HepG2 (cell line): ENCODE data around the gene SDK1. TPM values are rescaled to one million over a fixed set of nuclear protein-coding genes. Genes with fewer than 3 reads are reported as not detected.

Experiments
- ATAC-seq: fragments of 200-7000 bp; cut with Tn5 transposase; 3 replicates; pipeline ENCODE4 v1.9.1; 2020; ENCODE audit warnings: mild to moderate bottlenecking, moderate library complexity
- BruUV-seq: library from RNA; stranded (reverse); fragments of 400-500 nt; replicated peaks from 2 replicates; lab custom pipeline; 2021; lab: Mats Ljungman, UMichigan
- CTCF ChIA-PET: fragments of 300-600 bp; formaldehyde crosslinking; extraction: SDS; loops from one replicate; lab custom pipeline; 2021; ENCODE audit warnings: low total read pairs, inconsistent platforms, low intra/inter-chr PET ratio; lab: Yijun Ruan, JAX
- POLR2A ChIA-PET: fragments of 350-600 bp; sonication (Branson Sonifier 250); formaldehyde crosslinking; loops from one replicate; lab custom pipeline; 2020; ENCODE audit warnings: antibody characterized with exemption, inconsistent platforms; lab: Yijun Ruan, JAX
- DNase-seq: peaks from one replicate; pipeline ENCODE4 v3.0.0-alpha.2; 2015; ENCODE audit warnings: low spot score
- FAIRE-seq: peaks from 3 replicates; lab custom pipeline; 2011; peaks lifted over from hg19 to GRCh38; lab: Jason Lieb, UNC
- H2AFZ ChIP-seq: one replicate; pipeline ENCODE4 v1.6.1; 2011; ENCODE audit warnings: low read length, inconsistent platforms
- H3K27ac ChIP-seq: fragments of 300-600 bp; 3 replicates; pipeline ENCODE4 v1.8.0; 2011; ENCODE audit warnings: mixed run types, mild to moderate bottlenecking, mixed read lengths, low read length, inconsistent platforms; ENCODE audit not compliant: insufficient read depth; ENCODE audit errors: extremely low read length
- H3K27me3 ChIP-seq, 2 experiments: fragments of 200-600 bp in 1 of 2; 2 replicates in 1 of 2; 3 replicates in 1 of 2; pipeline versions ENCODE4 v1.6.0 to v1.8.0; 2011; ENCODE audit warnings: low read length in 2 of 2, mild to moderate bottlenecking in 2 of 2, moderate library complexity in 2 of 2, inconsistent platforms in 1 of 2; ENCODE audit not compliant: insufficient read depth in 2 of 2, control insufficient read depth in 1 of 2
- H3K36me3 ChIP-seq, 2 experiments: fragments of 200-600 bp in 1 of 2; replicated peaks in 1 of 2; 2 replicates in 1 of 2; 3 replicates in 1 of 2; pipeline versions ENCODE4 v1.5.1 to v1.8.0; 2011; ENCODE audit warnings: low read length in 2 of 2, inconsistent platforms in 1 of 2; ENCODE audit not compliant: insufficient read depth in 2 of 2, control insufficient read depth in 1 of 2
- H3K4me1 ChIP-seq: 2 replicates; pipeline ENCODE4 v1.5.1; 2012; ENCODE audit warnings: low read length, inconsistent platforms; ENCODE audit not compliant: insufficient read depth
- H3K4me2 ChIP-seq: 2 replicates; pipeline ENCODE4 v1.6.0; 2011; ENCODE audit warnings: low read depth, low read length, inconsistent platforms
- H3K4me3 ChIP-seq, 3 experiments: fragments of 200-600 bp in 1 of 3; sonication (generic), shearing (Covaris generic) in 1 of 3; replicated peaks in 1 of 3; 2 replicates each; pipeline ENCODE4 v1.5.1; 2011 to 2016; ENCODE audit warnings: low read length in 3 of 3, inconsistent platforms in 2 of 3, low read depth in 2 of 3, mild to moderate bottlenecking in 2 of 3, control low read depth in 1 of 3, mixed read lengths in 1 of 3; ENCODE audit not compliant: insufficient read depth in 1 of 3
- H3K79me2 ChIP-seq: one replicate; pipeline ENCODE4 v1.6.1; 2011; ENCODE audit warnings: low read length, inconsistent platforms; ENCODE audit not compliant: insufficient read depth
- H3K9ac ChIP-seq: 2 replicates; pipeline ENCODE4 v1.6.0; 2011; ENCODE audit warnings: mild to moderate bottlenecking, low read depth, low read length, inconsistent platforms; ENCODE audit not compliant: insufficient read depth
- H3K9me3 ChIP-seq: 2 replicates; pipeline ENCODE4 v1.5.1; 2012; ENCODE audit warnings: mild to moderate bottlenecking, low read length
- H4K20me1 ChIP-seq: 2 replicates; pipeline ENCODE4 v1.6.0; 2011; ENCODE audit warnings: inconsistent platforms, mild to moderate bottlenecking, low read length, moderate library complexity; ENCODE audit not compliant: insufficient read depth
- CREB3 ChIP-seq: sonication (generic); formaldehyde crosslinking; IDR thresholded peaks from 2 replicates; pipeline ENCODE4 v1.5.0; 2020; ENCODE audit warnings: missing genetic modification reagents
- HIC2 ChIP-seq: sonication (generic); formaldehyde crosslinking; IDR thresholded peaks from 2 replicates; pipeline ENCODE4 v1.9.0; 2022; ENCODE audit warnings: low read depth, missing genetic modification reagents
- MXD1 ChIP-seq: sonication (generic); formaldehyde crosslinking; IDR thresholded peaks from 2 replicates; pipeline ENCODE4 v1.4.0; 2020; ENCODE audit warnings: mild to moderate bottlenecking, missing genetic modification reagents
- RERE ChIP-seq: IDR thresholded peaks from 2 replicates; pipeline ENCODE4 v1.6.1; 2016; ENCODE audit warnings: low read depth, missing genetic modification reagents, missing compliant biosample characterization
- ZBTB4 ChIP-seq: sonication (generic); formaldehyde crosslinking; IDR thresholded peaks from 2 replicates; pipeline ENCODE4 v1.4.0; 2020; ENCODE audit warnings: missing genetic modification reagents, mild to moderate bottlenecking, borderline replicate concordance
- ZNF143 ChIP-seq: sonication (generic); formaldehyde crosslinking; IDR thresholded peaks from 2 replicates; pipeline ENCODE4 v1.4.0; 2020; ENCODE audit warnings: missing genetic modification reagents
- WGBS: methylation state at CpG from one replicate; pipeline ENCODE4 v1.1.6; 2017; ENCODE audit warnings: low lambda C conversion rate; 5-methylcytosine and 5-hydroxymethylcytosine counted together
- in situ Hi-C: cut with HindIII; loops from 2 replicates; pipeline ENCODE4 v1.10.0; 2017; ENCODE audit warnings: low pct_unique_long_range_greater_than_20kb; ENCODE audit not compliant: extremely low pct_ligation_motif_present
- intact Hi-C: fragments of 100-400 bp; cut with micrococcal nuclease; formaldehyde crosslinking; loops from one replicate; pipeline ENCODE4 v1.10.0; 2022; ENCODE audit not compliant: unreplicated experiment
- polyA plus RNA-seq, 8 experiments: library from polyadenylated mRNA; depleted of rRNA in 3 of 8; stranded (reverse) in 7 of 8; unstranded in 1 of 8; fragments of >200 nt; fragmentation: Illumina TruSeq in 4 of 8; extraction: Trizol in 4 of 8; gene quantifications; 2 replicates each; pipeline versions ENCODE4 v1.2.1 to v1.2.3, GENCODE V29; 2011 to 2016; ENCODE audit warnings: low read depth in 4 of 8, missing spikeins in 1 of 8, mixed read lengths in 1 of 8; ENCODE audit not compliant: insufficient read depth in 1 of 8
- total RNA-seq, 5 experiments: library from RNA; depleted of rRNA; stranded (reverse); fragments of >200 nt; fragmentation: Illumina TruSeq; extraction: Trizol; gene quantifications; 2 replicates each; pipeline ENCODE4 v1.2.3, GENCODE V29; 2016; ENCODE audit warnings: low read depth in 1 of 5

Gene SDK1
- total and polyA plus RNA-seq, 2 of the 13 experiments (the other 11 are each of a cell fraction or from before 2014, with no cell fraction given), result 0.35 to 2.4 TPM

- no peak for FAIRE-seq
- no peak overlapping the region for H3K9ac ChIP-seq
- H3K4me1 ChIP-seq, result peaks cover 7% of the 10 kb centered on the region
- no peak for DNase-seq
- no peak overlapping the region for H3K4me2 ChIP-seq
- ChIA-PET POLR2A (no interaction called here), CTCF (no interaction called here)
- in situ Hi-C loops, result no loop called here
- no peaks in the 10 kb centered on the region for H3K9me3 ChIP-seq
- H3K79me2 ChIP-seq, result no peaks in the 10 kb centered on the region
- H3K27me3 ChIP-seq, result no peaks in the 10 kb centered on the region
- TF ChIP-seq MXD1 (CRISPR knock-in tag), result no peak
- TF ChIP-seq ZBTB4 (CRISPR knock-in tag), result no peak
- no peak for TF ChIP-seq RERE
- no peak for TF ChIP-seq CREB3 (CRISPR knock-in tag)
- TF ChIP-seq ZNF143 (CRISPR knock-in tag), result no peak
- TF ChIP-seq HIC2 (CRISPR knock-in tag), result no peak
- no peak overlapping the region for H3K27ac ChIP-seq
- BruUV-seq, result no TSS peak
- WGBS, result 92% methylated on average over 6 of the region's 7 CpGs
- no peaks in the 10 kb centered on the region for H3K36me3 ChIP-seq
- intact Hi-C loops, result no loop called here
- H2AFZ ChIP-seq, result no peak overlapping the region
- H3K4me3 ChIP-seq, result no peak overlapping the region
- no peak for ATAC-seq
- H4K20me1 ChIP-seq, result no peaks in the 10 kb centered on the region
Observed at GRCh38 chr7:3909128-3909527, 608.1 kb downstream of the SDK1 start.
